Hair follicle dermal papilla cell (primary cell): ENCODE data around the gene BCR. TPM values are rescaled to one million over a fixed set of nuclear protein-coding genes. Genes with fewer than 3 reads are reported as not detected.

Experiments used
- small RNA-seq: library from RNA; depleted of rRNA; stranded (forward); fragments of <200 nt; gene quantifications from one replicate; pipeline ENCODE3, GENCODE V24; 2012
- total RNA-seq: library from RNA; depleted of rRNA; stranded (reverse); fragments of >200 nt; gene quantifications from 2 replicates; pipeline ENCODE4 v1.2.3, GENCODE V29; 2012

The BCR gene
- total RNA-seq = 26.7 and 32.3 TPM in 2 replicates

DNA sequence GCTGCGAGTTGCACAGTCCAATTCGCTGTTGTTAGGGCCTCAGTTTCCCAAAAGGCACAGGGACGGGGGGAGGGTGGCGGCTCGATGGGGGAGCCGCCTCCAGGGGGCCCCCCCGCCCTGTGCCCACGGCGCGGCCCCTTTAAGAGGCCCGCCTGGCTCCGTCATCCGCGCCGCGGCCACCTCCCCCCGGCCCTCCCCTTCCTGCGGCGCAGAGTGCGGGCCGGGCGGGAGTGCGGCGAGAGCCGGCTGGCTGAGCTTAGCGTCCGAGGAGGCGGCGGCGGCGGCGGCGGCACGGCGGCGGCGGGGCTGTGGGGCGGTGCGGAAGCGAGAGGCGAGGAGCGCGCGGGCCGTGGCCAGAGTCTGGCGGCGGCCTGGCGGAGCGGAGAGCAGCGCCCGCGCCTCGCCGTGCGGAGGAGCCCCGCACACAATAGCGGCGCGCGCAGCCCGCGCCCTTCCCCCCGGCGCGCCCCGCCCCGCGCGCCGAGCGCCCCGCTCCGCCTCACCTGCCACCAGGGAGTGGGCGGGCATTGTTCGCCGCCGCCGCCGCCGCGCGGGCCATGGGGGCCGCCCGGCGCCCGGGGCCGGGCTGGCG is at the start of gene BCR:
TSS of gene BCR (plus strand) at position 209 of the 592 bp plus-strand sequence. CDS start 452 bp downstream, outside the sequence.

GRCh38 chr22:23144932-23145877 is 35.1 kb upstream of the BCR start, which contains the start of gene RAB36:
Gene RAB36, plus strand, starts transcription at chr22:23145477. Its CDS starts 1,140 bp downstream, at chr22:23146617.

Small RNAs within 50 kb of the gene (small RNA-seq; reads per million reads assigned to genes)
- gene BCRP8 (not detected), gene RF00017 (not detected), gene RF00066 (not detected), gene RN7SL263P (not detected)

Other genes with a start within 250 kb of the BCR start
- gene GNAZ, start 110.0 kb upstream of the BCR start, total RNA-seq = 3.4 and 6.9 TPM in 2 replicates
- gene RSPH14, start 38.5 kb upstream of the BCR start, total RNA-seq = 0.32 TPM in 1 of 2 replicates, not detected in the other
- gene RAB36, start 35.0 kb upstream of the BCR start, total RNA-seq = 7.6 and 10.8 TPM in 2 replicates